NB4 (cell line): ENCODE data around the gene WDR26.

ENCODE experiments used
- DNase-seq: peaks from one replicate; pipeline ENCODE4 v3.0.0; 2010; ENCODE audit warnings: low read depth
- H3K4me3 ChIP-seq: one replicate; pipeline ENCODE4 v1.5.1; 2011; ENCODE audit warnings: mild to moderate bottlenecking, low read depth, low read length, moderate library complexity
- MAX ChIP-seq: IDR thresholded peaks from 2 replicates; pipeline ENCODE4 v1.6.1; 2011; ENCODE audit warnings: low read depth, low read length
- MYC ChIP-seq: IDR thresholded peaks from 2 replicates; pipeline ENCODE4 v1.6.1; 2011; ENCODE audit warnings: low read depth, low read length
- POLR2A ChIP-seq: IDR thresholded peaks from 2 replicates; pipeline ENCODE4 v1.6.1; 2011; ENCODE audit warnings: mild to moderate bottlenecking; ENCODE audit not compliant: insufficient read length; ENCODE audit errors: extremely low read depth
- TF ChIP-seq, protein P1 (sequence below): IDR thresholded peaks from one replicate; pipeline ENCODE4 v1.5.1; 2012; ENCODE audit warnings: low read depth, low read length

Gene WDR26

DNA sequence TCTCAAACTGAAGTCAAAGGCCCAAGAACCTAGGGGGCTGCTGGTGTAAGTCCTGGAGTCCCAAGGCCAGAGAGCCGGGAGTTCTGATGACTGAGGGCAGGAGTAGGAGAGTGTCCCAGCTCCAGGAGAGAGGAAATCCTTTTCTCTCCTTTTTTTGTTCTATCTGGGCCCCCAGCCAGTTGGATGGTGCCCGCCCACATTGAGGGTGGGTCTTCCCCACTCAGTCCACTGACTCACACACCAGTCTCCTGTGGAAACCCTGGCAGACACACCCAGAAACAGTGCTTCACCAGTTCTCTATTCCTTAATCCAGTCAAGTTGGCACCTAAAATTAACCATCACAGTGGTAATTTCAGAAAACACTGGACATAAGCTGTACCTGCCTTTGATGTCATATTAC lies 12.7 kb upstream of the WDR26 start:
- TF ChIP-seq, protein P1, sequence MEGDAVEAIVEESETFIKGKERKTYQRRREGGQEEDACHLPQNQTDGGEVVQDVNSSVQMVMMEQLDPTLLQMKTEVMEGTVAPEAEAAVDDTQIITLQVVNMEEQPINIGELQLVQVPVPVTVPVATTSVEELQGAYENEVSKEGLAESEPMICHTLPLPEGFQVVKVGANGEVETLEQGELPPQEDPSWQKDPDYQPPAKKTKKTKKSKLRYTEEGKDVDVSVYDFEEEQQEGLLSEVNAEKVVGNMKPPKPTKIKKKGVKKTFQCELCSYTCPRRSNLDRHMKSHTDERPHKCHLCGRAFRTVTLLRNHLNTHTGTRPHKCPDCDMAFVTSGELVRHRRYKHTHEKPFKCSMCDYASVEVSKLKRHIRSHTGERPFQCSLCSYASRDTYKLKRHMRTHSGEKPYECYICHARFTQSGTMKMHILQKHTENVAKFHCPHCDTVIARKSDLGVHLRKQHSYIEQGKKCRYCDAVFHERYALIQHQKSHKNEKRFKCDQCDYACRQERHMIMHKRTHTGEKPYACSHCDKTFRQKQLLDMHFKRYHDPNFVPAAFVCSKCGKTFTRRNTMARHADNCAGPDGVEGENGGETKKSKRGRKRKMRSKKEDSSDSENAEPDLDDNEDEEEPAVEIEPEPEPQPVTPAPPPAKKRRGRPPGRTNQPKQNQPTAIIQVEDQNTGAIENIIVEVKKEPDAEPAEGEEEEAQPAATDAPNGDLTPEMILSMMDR = no peak
- TF ChIP-seq MYC (no peak), MAX (no peak), POLR2A (no peak)
- DNase-seq = no peak
- H3K4me3 ChIP-seq = no peak overlapping the region

GRCh38 chr1:224438989-224439388 lies 4.4 kb upstream of the WDR26 start:
- no peak overlapping the region for H3K4me3 ChIP-seq

DNA sequence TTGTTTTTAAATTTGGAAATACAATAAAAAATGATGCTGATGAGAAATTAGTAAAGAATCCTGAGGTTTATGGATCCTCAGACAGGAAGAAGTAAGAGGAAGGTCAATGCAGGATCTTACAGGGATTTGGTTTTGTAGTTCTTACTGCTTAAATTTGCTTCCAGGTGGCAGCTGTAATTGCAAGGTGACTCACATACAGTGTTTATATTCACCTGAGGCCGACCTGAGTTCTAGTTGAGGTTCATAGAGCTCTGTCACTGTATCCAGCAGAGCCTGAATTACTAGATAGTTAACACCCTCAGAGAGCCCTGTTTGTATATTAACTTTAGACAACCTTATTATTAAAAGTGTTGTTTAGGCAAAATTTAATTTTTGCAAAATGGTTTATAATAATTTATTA lies 1.4 kb upstream of the WDR26 start:
- TF ChIP-seq MAX = no peak
- TF ChIP-seq MYC = no peak
- no peak for TF ChIP-seq POLR2A
- TF ChIP-seq, protein P1 = no peak
- no peak for DNase-seq
- H3K4me3 ChIP-seq = peak overlapping the region; percentile 85

More at GRCh38 chr1:224438989-224439388, 4.4 kb upstream of the WDR26 start:
- DNase-seq = no peak
- TF ChIP-seq MYC (no peak), MAX (no peak), POLR2A (no peak)

GRCh38 chr1:224435318-224435763 lies 744 bp upstream of the WDR26 start:
- DNase-seq = peak; percentile 71
- H3K4me3 ChIP-seq = peak overlapping the region; percentile 85
- TF ChIP-seq MYC = no peak
- TF ChIP-seq POLR2A = no peak
- no peak for TF ChIP-seq MAX
- TF ChIP-seq, protein P1 = no peak

DNA sequence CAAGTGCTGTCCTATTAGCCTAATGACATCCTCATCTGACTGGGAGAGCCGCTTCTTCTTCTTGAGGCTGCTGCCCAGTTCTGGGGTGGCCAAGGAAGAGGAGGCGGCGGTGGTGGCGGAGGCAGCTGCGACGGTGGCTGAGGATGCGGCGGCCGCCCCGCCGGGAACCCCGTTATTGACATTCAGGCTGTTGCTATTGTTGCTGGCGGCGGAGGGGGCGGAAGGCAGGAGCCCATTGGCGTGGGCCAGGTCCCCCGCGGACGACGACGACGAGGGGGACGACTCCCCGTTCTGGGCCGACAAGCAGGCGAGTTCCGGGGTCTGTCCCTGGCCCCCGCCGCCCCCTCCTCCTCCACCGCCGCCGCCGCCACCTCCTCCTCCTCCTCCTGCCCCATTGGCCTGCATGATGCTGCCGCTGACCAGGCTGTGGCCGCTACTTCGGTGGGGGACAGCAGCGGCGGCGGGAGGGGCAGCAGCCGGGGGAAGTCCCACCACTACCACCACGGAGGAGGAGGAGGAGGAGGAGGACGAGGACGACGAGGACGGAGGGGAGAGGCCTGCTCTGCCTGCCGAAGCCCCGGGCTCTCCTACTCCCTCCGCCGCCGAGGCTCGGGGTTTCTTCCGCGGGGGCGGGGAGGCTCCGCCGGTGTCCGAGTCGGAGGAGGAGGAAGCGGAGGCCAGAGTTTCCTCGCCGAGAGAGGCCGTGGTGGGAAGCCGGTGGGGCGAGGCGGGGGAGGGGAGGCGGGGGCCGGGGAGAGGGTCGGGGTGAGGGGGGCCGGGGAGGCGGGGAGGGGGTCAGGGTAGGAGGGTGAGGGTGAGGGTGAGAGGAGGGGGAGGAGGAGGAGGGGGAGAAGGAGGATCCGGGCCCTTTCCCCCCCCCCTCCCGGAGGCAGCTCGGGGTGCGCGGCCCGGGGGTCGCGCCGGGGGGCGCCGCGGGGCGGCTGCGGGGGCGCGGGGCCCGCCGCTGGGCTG lies 610 bp downstream of the WDR26 start:
- peak overlapping the region; percentile 82 for H3K4me3 ChIP-seq
- DNase-seq = peak; percentile 56
- no peak for TF ChIP-seq MAX
- no peak for TF ChIP-seq POLR2A
- TF ChIP-seq MYC = no peak
- TF ChIP-seq, protein P1 = no peak
